Ishikawa (cell line): ENCODE results near the gene INPP5J.

Source experiments
- CEBPB ChIP-seq: IDR thresholded peaks from 2 replicates; pipeline ENCODE4 v1.6.1; 2012
- CREB1 ChIP-seq: IDR thresholded peaks from 2 replicates; pipeline ENCODE4 v1.6.1; 2012; ENCODE audit warnings: low read depth
- EGR1 ChIP-seq: IDR thresholded peaks from 2 replicates; pipeline ENCODE4 v1.6.1; 2012
- EP300 ChIP-seq: IDR thresholded peaks from 2 replicates; pipeline ENCODE4 v1.6.1; 2012; ENCODE audit warnings: borderline replicate concordance
- FOXM1 ChIP-seq: IDR thresholded peaks from 2 replicates; pipeline ENCODE4 v1.6.1; 2012; ENCODE audit warnings: low read depth, borderline replicate concordance
- MAX ChIP-seq: IDR thresholded peaks from 2 replicates; pipeline ENCODE4 v1.6.1; 2012
- NFIC ChIP-seq: IDR thresholded peaks from 2 replicates; pipeline ENCODE4 v1.6.1; 2012
- RAD21 ChIP-seq: IDR thresholded peaks from 2 replicates; pipeline ENCODE4 v1.6.1; 2012; ENCODE audit warnings: low read depth
- REST ChIP-seq: IDR thresholded peaks from 2 replicates; pipeline ENCODE4 v1.6.1; 2012; ENCODE audit warnings: low read depth, mild to moderate bottlenecking
- TAF1 ChIP-seq: IDR thresholded peaks from 2 replicates; pipeline ENCODE4 v1.6.1; 2012; ENCODE audit warnings: low read depth, mild to moderate bottlenecking
- TCF12 ChIP-seq: IDR thresholded peaks from 2 replicates; pipeline ENCODE4 v1.6.1; 2012; ENCODE audit warnings: low read depth
- TEAD4 ChIP-seq: IDR thresholded peaks from 2 replicates; pipeline ENCODE4 v1.6.1; 2012
- USF1 ChIP-seq: IDR thresholded peaks from 2 replicates; pipeline ENCODE4 v1.6.1; 2012
- YY1 ChIP-seq: IDR thresholded peaks from 2 replicates; pipeline ENCODE4 v1.6.1; 2012; ENCODE audit warnings: low read depth
- ZBTB7A ChIP-seq: IDR thresholded peaks from 2 replicates; pipeline ENCODE4 v1.6.1; 2012; ENCODE audit warnings: low read depth

The INPP5J gene

GRCh38 chr22:31084811-31085492, 37.8 kb upstream of the INPP5J start:
- TF ChIP-seq YY1 (peak; percentile 89), USF1 (peak; percentile 42; the same call in 1 of the 2 replicates), EP300 (0 out of 2 replicates have a peak, but pooled peaks have one; percentile 27), NFIC (no peak), EGR1 (no peak), FOXM1 (no peak), TEAD4 (peak; percentile 65), TCF12 (peak; percentile 62; the same call in 1 of the 2 replicates), MAX (peak; percentile 84), CEBPB (no peak), REST (no peak), ZBTB7A (peak; percentile 99), CREB1 (no peak), RAD21 (peak; percentile 69), TAF1 (peak; percentile 92)

- TF ChIP-seq REST, result no peak
- TF ChIP-seq TAF1, result no peak
- no peak for TF ChIP-seq NFIC
- no peak for TF ChIP-seq FOXM1
- TF ChIP-seq MAX, result no peak
- TF ChIP-seq CREB1, result no peak
- no peak for TF ChIP-seq TEAD4
- TF ChIP-seq EP300, result no peak
- no peak for TF ChIP-seq RAD21
- TF ChIP-seq EGR1, result no peak
- TF ChIP-seq CEBPB, result no peak
- no peak for TF ChIP-seq TCF12
- TF ChIP-seq USF1, result no peak
- no peak for TF ChIP-seq ZBTB7A
- TF ChIP-seq YY1, result no peak
Measured at GRCh38 chr22:31085493-31085824, 37.3 kb upstream of the INPP5J start.

- TF ChIP-seq MAX (no peak), REST (no peak), CEBPB (no peak), ZBTB7A (no peak), EP300 (no peak), TCF12 (no peak), TEAD4 (no peak), EGR1 (no peak), CREB1 (no peak), TAF1 (no peak), NFIC (no peak), FOXM1 (no peak), USF1 (no peak)
Measured at GRCh38 chr22:31085928-31086327, 36.8 kb upstream of the INPP5J start.
